Measurements from ENCODE around the gene KCNQ1.

DNA sequence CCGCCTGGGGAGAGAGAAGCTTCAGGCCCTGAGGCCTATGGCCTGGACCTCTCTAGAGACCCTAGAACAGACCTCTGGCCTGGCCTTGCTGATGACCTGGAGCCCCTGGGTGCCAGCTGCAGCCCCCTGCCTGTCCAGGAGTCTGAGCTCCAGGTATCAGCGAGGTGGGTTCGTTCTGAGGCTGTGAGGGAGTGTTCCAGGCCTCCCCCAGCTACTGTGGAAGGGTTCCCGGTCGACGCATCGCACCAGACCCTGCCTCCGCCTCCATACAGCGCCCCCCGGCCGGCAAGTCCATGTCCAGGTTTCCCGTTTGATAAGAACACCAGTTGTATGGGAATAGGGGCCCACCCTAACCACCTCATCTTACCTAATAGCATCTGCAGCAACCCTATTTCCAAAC is 111.1 kb downstream of the KCNQ1 start:
- TF ChIP-seq, protein P1, sequence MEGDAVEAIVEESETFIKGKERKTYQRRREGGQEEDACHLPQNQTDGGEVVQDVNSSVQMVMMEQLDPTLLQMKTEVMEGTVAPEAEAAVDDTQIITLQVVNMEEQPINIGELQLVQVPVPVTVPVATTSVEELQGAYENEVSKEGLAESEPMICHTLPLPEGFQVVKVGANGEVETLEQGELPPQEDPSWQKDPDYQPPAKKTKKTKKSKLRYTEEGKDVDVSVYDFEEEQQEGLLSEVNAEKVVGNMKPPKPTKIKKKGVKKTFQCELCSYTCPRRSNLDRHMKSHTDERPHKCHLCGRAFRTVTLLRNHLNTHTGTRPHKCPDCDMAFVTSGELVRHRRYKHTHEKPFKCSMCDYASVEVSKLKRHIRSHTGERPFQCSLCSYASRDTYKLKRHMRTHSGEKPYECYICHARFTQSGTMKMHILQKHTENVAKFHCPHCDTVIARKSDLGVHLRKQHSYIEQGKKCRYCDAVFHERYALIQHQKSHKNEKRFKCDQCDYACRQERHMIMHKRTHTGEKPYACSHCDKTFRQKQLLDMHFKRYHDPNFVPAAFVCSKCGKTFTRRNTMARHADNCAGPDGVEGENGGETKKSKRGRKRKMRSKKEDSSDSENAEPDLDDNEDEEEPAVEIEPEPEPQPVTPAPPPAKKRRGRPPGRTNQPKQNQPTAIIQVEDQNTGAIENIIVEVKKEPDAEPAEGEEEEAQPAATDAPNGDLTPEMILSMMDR (optimal IDR thresholded peaks at IDR 0.05 in 1 of 3, IDR thresholded peaks at IDR 0.05 in 1 of 3, conservative IDR thresholded peaks at IDR 0.05 in 1 of 3; ENCODE audit: extremely low read depth in 1 of 3, insufficient read depth in 2 of 3, low read length in 3 of 3) = no peak
- no peak for TF ChIP-seq EZH2 (IDR thresholded peaks at IDR 0.05; ENCODE audit: low read length)

All from keratinocyte (primary cell).